G401.6 (cell line): ENCODE results near the gene ISL2.
"Not testable (repeated sequence)": the region's sequence is repeated elsewhere in the genome, so short reads cannot be mapped to it uniquely, and the experiment has no call there.

Experiments
- FAIRE-seq: peaks from 2 replicates; lab custom pipeline; 2012; peaks lifted over from hg19 to GRCh38; lab: Jason Lieb, UNC

ISL2 gene

GRCh38 chr15:76336254-76337058 is at the start of gene ISL2:
ISL2 (plus strand) TSS chr15:76336773; CDS start chr15:76336884, 111 bp downstream.
- peak; percentile 74 for FAIRE-seq

- FAIRE-seq: no peak
Measured at GRCh38 chr15:76289582-76289981, 47.0 kb upstream of the ISL2 start.

- FAIRE-seq: no peak
Measured at GRCh38 chr15:76293361-76293760, 43.2 kb upstream of the ISL2 start.

- not testable (repeated sequence) for FAIRE-seq
Measured at GRCh38 chr15:76294463-76294862, 42.1 kb upstream of the ISL2 start.

GRCh38 chr15:76296849-76297248 is 39.7 kb upstream of the ISL2 start:
- no peak for FAIRE-seq

- FAIRE-seq: not testable (repeated sequence)
Measured at GRCh38 chr15:76297951-76298350, 38.6 kb upstream of the ISL2 start.

- FAIRE-seq: no peak
Measured at GRCh38 chr15:76298986-76299385, 37.6 kb upstream of the ISL2 start.

- FAIRE-seq: no peak
Measured at GRCh38 chr15:76299786-76300185, 36.8 kb upstream of the ISL2 start.

GRCh38 chr15:76303909-76304308 is 32.7 kb upstream of the ISL2 start:
- no peak for FAIRE-seq

GRCh38 chr15:76309601-76310330 is 26.8 kb upstream of the ISL2 start:
- no peak for FAIRE-seq

- no peak for FAIRE-seq
Measured at GRCh38 chr15:76310475-76311099, 26.0 kb upstream of the ISL2 start.

- peak; percentile 95 for FAIRE-seq
Measured at GRCh38 chr15:76311100-76311953, 25.2 kb upstream of the ISL2 start, which contains the start of gene ETFA. ETFA (minus strand) TSS chr15:76311469; CDS start chr15:76311388, 81 bp downstream.

GRCh38 chr15:76312540-76313174 is 23.9 kb upstream of the ISL2 start:
- no peak for FAIRE-seq

GRCh38 chr15:76313175-76313567 is 23.4 kb upstream of the ISL2 start:
- FAIRE-seq: not testable (repeated sequence)

- FAIRE-seq: no peak
Measured at GRCh38 chr15:76313731-76314130, 22.8 kb upstream of the ISL2 start.

- no peak for FAIRE-seq
Measured at GRCh38 chr15:76320012-76320411, 16.6 kb upstream of the ISL2 start.

GRCh38 chr15:76321171-76321570 is 15.4 kb upstream of the ISL2 start:
- no peak for FAIRE-seq

- FAIRE-seq: no peak
Measured at GRCh38 chr15:76321602-76322001, 15.0 kb upstream of the ISL2 start.

- FAIRE-seq: no peak
Measured at GRCh38 chr15:76324066-76324465, 12.5 kb upstream of the ISL2 start.

GRCh38 chr15:76325704-76326103 is 10.9 kb upstream of the ISL2 start:
- FAIRE-seq: no peak
